AG08395 (cell line): Measurements from ENCODE around the gene FBXO45.
"Not testable (repeated sequence)": the region's sequence is repeated elsewhere in the genome, so short reads cannot be mapped to it uniquely, and the experiment has no call there.

ENCODE experiments used
- DNase-seq: peaks from one replicate; pipeline ENCODE4 v3.0.0; 2012; ENCODE audit warnings: mixed read lengths, low spot score

The FBXO45 gene, protein sequence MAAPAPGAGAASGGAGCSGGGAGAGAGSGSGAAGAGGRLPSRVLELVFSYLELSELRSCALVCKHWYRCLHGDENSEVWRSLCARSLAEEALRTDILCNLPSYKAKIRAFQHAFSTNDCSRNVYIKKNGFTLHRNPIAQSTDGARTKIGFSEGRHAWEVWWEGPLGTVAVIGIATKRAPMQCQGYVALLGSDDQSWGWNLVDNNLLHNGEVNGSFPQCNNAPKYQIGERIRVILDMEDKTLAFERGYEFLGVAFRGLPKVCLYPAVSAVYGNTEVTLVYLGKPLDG

DNA sequence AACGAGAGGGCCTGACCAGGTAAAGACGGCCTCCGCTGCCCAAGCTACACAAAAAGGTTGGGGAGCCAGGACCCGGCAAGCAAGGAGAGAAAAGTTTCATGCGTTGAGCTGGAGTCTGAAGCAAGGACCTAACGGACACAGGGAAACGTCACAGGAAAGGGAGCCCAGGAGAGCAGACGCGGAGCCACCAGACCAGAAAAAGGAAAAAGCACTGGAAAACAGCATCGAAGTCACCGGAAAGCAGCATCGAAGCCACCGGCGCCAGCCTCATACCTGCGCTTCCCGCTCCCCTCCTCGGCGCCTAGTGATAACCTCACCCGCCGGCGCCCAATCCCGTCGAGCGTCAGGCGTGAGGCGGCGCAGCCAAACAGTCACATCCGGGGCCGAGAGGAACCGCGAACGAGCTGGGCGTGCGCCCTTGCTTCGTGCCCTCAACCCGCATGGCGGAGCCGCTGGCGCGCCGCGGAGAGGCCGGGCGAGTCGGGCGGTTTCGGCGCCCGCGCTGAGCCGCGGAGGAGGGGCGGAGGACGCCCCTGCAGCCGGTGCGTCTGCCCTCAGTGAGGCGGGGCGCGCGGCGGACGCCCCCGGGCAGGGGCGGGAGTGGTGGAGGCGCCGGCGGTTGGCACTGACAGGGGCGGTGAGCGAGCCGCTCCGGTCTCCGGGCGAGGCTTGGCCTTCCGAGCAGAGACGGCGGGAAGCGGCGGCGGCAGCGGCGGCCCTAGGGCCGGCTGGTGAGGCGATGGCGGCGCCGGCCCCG lies at the start of gene FBXO45, which contains the start of gene WDR53:
Gene FBXO45, plus strand, starts transcription at position 415 of the 757 bp plus-strand sequence. Its CDS starts 325 bp downstream, at position 740.
Gene WDR53, minus strand, starts transcription at position 309 of the 757 bp plus-strand sequence. CDS start 7,079 bp downstream, outside the sequence.
- peak; percentile 97 for DNase-seq

DNA sequence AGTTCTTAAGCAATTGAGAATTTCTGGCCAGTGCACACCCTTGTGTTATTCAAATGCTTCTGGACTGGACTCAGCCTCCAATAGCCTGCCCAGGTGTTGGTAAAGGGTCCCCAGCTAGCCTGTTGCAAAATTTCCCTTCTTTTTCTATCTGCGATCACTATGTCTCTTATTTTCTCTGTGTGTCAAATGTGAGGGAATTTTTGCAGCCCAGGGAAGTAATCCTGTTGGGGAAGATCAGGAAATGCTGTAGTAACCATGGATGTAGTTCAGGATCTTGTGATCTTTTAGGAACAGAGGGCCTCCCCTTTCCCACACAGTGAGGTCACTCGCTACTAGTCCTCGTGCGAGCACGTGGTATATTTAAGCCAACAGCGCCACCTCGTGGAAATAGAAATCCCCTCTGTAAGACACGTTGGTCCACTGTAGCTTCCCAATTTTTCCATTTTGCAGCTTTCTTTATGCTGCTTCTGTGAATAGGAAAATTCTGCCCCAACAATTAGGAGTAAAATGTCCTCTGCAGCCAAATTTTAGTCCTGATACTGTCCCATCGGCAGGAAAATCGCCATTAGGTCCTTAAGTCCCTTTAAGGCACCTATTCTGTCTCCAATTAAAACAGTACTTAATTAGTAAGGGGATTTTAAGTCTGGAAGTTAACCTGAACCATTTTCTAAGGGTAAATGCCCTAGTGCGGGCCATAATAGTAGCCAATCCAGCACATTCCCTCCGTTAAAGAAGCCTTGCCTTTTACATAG lies 49.3 kb upstream of the FBXO45 start:
- peak; percentile 77 for DNase-seq

DNA sequence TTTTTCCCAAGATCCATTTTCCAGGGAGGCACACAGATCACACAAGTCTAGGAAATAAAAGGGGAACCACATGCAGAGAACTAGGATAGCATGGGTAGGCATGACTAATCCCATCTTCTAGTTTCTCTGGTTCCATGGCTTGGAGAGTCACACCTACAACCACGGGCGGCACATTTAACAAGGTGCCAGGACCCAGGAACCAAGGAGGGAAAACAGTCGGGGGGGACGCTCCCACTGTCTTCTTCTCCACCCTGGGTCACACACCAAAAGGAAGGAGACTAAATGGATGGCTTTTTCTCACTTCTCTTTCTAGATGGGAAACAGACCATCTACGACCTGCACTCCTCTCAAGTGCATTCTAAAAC lies 48.8 kb upstream of the FBXO45 start:
- no peak for DNase-seq

DNA sequence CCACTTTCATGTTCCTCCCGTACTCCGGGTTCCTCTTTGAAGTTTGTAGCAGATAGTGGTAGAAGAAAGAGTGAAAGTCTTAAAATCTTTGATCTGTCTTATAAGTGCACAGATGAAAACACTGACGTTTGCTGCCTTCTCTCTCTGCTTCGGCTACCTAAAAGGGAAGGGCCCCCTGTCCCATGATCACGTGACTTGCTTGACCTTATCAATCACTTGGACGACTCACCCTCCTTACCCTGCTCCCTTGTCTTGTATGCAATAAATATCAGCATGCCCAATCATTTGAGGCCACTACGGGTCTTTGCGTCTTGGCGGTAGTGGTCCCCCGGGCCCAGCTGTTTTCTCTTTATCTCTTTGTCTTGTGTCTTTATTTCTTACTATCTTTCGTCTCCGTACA lies 47.2 kb upstream of the FBXO45 start:
- DNase-seq = not testable (repeated sequence)

DNA sequence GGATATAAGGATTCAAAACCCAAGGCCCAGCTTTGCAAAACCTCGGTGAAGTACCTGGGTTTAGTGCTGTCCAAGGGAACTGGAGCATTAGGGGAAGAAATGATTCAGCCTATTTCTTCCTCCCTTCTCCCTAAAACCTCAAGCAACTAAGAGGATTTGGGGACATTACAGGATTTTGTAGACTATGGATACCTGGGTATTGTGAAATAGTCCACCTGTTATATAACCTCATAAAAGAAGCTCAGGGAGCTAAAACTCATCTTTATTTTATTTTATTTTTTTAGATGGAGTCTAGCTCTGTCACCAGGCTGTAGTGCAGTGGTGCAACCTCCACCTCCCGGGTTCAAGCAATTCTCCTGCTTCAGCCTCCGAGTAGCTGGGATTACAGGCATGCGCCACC lies 44.6 kb upstream of the FBXO45 start:
- no peak for DNase-seq

DNA sequence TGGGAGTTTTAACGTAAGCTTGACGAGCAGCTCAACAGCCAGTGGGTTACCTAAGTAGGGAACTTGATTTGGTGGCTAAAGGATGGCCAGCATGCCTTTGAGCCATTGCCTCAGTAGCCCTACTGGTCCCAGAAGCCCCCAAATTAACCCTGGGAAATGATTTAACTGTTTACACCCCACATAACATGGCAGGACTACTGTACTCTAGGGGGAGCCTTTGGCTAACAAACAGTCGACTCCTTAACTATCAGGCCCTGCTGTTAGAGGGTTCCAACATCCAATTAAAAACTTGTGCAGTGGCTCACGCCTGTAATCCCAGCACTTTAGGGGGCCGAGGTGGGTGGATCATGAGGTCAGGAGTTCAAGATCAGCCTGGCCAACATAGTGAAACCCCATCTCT lies 43.9 kb upstream of the FBXO45 start:
- no peak for DNase-seq

DNA sequence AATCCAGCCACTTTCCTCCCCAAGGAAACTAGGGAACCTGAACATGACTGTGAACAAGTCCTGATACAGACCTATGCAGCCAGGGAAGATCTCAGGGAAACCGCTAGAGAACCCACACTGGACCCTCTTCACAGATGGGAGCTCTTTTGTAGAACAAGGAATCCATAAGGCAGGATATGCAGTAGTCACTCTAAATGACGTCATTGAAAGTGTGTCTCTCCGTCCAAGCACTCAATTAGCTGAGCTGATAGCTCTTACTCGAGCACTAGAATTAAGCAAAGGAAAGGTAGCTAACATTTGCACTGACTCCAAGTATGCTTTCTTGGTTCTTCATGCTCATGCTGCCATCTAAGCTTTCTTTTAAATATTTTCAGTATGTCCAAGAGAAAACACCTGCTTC lies 43.3 kb upstream of the FBXO45 start:
- no peak for DNase-seq

DNA sequence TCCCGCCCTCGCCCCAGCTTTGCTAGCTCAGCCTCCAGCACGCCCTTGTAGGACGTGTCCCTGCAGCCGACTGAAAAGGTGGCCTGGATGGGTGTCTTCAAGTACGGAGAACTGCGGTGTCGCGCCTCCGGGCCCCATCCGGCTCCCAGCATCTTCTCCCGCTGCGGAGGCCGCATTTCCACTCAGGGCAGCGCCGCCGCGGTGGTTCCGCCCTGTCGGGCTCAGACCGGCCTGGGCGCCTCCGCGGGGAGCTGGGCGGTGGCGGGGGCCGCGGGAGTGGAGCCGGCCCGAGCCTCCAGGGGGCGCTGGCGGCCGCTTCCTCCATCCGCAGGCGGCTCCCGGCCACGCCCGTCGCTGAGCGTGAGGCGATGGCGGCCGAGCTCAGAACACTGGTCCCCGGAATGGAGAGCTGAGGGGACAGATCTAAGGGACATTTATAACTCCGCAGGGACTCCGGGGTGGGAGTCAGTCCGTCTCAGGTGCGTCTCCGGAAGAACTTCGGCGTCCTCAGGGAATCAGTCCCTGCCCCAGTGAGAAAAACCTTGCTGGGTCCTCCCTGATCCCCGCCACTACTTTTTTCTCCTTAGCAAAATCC lies 39.7 kb upstream of the FBXO45 start:
- DNase-seq = peak; percentile 62

DNA sequence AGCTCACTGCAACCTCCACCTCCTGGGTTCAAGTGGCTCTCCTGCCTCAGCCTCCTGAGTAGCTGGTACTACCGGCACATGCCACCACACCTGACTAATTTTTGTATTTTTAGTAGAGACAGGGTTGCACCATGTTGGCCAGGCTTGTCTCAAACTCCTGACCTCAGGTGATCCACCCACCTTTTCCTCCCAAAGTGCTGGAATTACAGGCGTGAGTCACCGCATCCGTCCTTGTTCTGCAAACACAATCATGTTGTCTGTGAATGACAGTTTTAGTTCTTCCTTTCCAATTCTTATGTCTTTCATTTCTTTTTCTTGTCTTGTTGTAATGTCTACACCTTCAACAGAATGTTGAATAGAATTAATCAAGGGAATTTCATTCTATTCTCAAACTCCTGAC lies 37.0 kb upstream of the FBXO45 start:
- no peak for DNase-seq

DNA sequence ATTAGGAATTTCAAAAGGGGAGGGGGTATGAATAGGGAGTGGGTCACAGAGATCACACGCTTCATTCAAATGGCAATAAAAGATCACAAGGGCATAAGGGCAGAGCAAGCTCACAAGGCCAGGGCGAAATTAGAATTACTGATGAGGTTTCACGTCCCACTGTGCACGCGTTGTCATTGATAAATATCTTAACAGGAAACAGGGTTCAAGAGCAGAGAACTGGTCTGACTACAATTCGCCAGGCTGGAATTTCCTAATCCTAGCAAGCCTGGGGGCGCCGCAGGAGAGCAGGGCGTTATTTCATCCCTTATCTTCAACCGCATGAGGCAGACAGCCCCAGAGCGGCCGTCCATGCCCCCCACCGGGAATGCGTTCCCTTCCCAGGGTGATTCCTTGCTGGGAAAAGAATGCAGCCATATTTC lies 35.2 kb upstream of the FBXO45 start:
- no peak for DNase-seq

DNA sequence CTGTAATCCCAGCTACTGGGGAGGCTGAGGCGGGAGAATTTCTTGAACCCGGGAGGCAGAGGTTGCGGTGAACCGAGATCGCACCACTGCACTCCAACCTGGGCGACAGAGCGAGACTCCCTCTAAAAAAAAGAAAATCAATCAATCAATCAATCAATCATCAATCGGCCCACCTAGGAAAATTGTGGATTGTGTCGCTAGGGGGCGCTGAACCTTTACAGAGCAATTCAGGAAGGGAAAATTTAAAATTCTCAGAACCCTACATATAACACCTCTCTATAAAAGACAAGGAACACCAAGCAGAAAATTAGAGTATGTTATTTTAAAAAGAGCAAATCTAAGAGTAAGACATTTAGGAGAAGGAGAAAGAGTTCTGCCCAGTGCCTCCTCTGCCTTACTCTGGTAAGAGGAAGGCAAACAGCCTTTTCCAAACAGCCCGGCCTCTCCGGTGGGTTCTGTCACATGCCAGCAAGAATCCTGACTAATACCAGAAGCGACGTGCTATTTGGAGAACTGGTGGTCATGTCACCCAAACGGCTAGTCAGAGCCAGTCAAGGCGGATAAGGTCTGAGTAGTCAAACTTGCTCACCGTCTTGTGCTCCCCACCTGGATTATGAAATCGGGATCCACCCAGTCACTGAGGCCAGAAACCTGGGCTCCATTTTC lies 31.0 kb upstream of the FBXO45 start:
- peak; percentile 21 for DNase-seq

DNA sequence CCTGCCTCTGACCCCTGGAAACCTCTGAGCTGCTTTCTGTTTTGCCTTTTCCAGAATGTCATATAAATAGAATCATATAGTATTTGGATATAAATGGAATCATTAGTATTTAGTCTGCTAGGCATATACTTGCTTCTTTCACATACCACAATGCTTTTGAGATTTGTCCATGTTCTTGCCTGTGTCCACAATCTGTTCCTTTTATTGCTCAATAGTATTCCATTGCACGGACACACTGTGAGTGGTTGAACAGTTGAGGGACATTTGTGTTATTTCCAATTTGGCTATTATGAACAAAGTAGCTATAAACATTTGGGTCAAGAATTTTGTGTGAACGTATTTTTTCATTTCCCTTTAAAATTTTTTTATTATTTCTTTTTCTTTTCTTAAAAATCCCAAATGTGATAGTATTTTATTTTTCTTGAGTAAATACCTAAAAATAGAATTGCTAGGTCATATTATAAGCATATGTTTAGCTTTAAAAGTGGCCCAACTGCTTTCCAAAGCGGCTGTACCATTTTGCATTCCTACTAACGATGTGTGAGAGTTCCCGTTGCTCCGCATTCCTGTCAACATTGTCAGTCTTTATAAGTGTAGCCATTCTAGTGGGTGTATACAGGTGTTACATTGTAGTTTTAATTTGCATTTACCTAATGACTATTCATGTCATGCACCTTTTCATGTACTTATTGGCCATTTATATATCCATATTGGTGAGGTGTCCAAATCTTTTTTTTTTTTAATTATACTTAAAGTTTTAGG lies 26.6 kb upstream of the FBXO45 start:
- no peak for DNase-seq

DNA sequence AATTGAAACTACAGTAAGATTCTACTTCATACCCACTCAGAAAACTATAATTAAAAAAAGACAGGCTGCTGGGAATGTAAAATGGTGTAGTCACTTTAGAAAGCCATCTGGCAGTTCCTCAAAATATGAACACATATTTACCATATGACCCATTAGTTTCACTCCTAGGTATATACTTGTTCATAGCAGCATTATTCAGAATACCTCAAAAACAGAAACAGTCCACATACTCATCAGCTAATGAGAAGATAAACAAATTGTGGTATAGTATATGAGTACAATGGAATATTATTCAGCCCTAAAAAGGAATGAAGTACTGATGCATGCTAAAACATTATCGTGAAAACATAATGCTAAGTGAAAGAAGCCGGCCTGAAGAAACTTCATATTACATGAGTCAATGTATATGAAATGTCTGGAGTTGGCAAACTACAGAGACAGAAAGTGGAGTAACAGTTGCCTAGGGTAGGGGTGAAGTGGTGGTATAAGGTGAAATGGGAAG lies 23.9 kb upstream of the FBXO45 start:
- DNase-seq = no peak

DNA sequence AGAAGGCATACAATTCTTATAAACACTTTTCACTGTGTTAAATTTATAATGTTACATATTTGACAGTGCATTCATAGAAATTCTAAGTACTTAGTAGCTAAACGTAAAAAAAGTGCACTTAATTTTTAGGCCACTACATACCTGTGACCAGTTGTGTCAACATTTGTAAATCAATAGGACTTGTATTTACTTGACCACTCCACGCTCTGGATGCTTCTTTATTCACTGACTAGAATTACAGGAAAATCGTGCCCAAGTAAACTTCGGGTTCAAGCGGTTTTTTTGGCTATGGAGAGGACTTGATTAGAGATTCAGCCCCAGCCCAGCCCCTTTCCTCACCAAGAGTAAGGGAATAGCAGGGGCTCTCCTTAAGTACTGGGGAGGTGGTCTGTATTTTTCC lies 21.9 kb upstream of the FBXO45 start:
- DNase-seq = no peak

DNA sequence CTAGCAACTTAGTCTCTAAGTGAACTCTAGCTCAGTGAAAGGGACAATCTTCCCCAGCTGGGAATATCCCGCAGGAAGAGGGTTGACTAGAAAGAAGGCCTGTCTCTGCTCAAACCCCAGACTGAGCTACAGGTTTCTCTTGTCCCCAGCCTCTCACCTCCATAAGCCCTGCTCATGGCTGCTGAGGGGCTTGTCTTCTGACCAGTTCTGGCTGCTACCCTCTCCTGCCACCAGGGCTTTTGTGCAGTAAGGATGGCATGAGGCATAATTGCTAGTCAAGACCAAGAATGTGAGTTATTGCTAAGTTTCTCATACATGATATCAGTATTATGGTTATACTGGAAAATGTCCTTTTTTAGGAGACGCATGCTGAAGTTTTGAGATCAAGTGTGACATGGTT lies 21.4 kb upstream of the FBXO45 start:
- DNase-seq = no peak

DNA sequence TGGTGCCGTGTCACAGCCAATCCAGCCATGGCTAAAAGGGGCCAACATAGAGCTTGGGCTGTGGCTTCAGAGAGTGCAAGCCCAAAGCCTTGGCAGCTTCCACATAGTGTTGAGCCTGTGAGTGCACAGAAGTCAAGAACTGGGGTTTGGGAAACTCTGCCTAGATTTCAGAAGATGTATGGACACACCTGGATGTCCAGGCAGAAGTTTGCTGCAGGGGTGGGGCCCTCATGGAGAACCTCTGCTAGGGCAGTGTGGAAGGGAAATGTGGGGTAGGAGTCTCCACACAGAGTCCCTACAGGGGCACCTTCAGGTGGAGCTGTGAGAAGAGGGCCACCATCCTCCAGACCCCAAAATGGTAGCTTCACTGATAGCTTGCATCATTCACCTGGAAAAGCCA lies 19.1 kb upstream of the FBXO45 start:
- DNase-seq = not testable (repeated sequence)

DNA sequence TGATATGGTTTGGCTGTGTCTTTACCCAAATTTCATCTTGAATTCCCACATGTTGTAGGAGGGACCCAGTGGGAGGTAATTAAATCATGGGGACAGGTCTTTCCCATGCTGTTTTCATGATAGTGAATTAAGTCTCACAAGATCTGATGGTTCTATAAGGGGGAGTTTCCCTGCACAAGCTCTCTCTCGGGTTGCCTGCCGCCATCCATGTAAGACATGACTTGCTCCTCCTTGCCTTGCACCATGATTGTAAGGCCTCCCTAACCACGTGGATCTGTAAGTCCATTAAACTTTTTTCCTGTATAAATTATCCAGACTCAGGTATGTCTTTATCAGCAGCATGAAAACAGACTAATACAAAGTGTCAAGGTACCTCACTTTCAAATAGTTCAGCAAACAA lies 18.3 kb upstream of the FBXO45 start:
- not testable (repeated sequence) for DNase-seq

DNA sequence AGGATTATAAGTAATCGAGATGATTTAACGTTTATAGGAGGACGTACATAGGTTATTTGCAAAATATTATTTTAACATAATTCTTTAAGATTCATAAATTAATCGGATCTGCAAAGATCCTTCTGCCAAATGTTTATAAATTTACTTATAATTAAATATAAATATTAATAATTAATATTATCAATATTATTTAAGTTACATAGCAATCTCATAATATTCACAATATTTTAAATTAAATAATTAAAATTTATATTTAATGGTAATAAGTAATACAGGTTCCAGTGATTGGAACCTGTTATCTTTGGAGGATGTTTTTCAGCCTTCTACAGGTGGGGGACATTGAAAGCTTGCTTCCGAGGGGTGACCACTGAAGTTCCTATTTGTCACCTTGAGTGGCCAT lies 16.2 kb upstream of the FBXO45 start:
- no peak for DNase-seq

DNA sequence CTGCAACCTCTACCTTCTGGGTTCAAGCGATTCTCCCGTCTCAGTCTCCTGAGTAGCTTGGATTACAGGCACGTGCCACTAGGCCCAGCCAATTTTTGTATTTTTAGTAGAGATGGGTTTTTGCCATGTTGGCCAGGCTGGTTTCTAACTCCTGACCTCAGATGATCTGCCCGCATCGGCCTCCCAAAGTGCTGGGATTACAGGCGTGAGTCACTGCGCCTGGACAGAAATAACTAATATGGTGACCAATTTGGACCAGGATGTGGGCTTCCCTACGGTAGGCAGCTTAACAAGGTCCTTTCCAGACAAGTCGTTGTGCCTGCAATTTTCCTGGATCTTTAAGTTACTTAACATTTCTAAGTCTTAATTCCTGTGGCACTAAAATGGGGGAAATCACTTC lies 14.9 kb upstream of the FBXO45 start:
- DNase-seq = no peak

DNA sequence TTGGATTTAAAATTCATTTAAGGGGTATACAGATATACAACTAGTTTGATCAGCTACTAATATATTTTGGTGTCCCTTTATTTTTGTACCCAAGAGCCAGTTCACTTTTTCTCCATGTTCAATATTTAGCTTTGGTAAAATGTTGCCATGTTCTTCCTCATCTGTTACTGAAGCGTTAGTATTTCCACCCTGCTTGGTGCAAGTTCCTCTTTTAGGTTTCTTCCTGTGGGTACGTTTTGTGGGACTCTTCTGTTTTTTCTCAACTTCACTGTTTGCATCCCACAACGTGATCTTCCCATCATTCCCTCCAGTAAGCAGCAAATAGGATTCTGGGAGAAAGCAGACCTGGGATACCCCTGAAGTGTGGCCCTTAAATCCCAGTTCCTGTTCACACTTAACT lies 14.3 kb upstream of the FBXO45 start:
- DNase-seq = no peak

DNA sequence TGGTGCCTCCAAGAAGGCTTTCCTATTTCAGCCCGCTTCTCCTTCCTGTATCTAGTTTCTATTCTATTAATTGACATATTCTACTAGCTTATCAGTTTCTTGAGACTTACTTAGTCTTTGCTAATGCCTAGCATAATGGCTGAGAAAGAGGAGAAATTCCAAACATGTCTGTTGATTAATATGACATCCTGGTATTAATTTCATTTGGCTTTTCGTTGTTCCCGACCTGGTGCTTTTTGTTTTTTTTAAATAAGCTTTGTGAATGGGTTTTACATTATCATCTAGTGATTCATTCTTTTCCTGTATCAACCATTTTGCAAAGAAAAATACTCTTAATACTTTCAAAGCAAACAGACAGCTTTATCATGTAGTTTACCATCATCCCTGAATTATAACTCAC lies 13.2 kb upstream of the FBXO45 start:
- no peak for DNase-seq
